SK-N-SH treated with all-trans-retinoic acid at 6 μM for 48 hours (cell line): Measurements from ENCODE around the gene PCARE.

ENCODE experiments used
- ATAC-seq: fragments of 200-7000 bp; cut with Tn5 transposase; 3 replicates; pipeline ENCODE4 v1.9.1; 2020; ENCODE audit warnings: mild to moderate bottlenecking, moderate library complexity
- ARNTL ChIP-seq: fragments of 450-650 bp; formaldehyde crosslinking; IDR thresholded peaks from 2 replicates; pipeline ENCODE4 v1.5.0; 2020; ENCODE audit warnings: low read depth, mild to moderate bottlenecking, moderate library complexity, borderline replicate concordance
- BACH2 ChIP-seq: fragments of 250-450 bp; sonication (Bioruptor Pico); IDR thresholded peaks from 2 replicates; pipeline ENCODE4 v1.9.0; 2021; ENCODE audit warnings: mild to moderate bottlenecking, borderline replicate concordance
- CSDC2 ChIP-seq: fragments of 250-450 bp; sonication (Bioruptor Pico); IDR thresholded peaks from 2 replicates; pipeline ENCODE4 v1.5.0; 2020; ENCODE audit warnings: mild to moderate bottlenecking, moderate library complexity
- GLIS3 ChIP-seq: fragments of 250-450 bp; sonication (Bioruptor Pico); IDR thresholded peaks from 2 replicates; pipeline ENCODE4 v1.5.0; 2020; ENCODE audit warnings: mild to moderate bottlenecking, moderate library complexity
- ISL1 ChIP-seq: fragments of 250-450 bp; sonication (Bioruptor Pico); IDR thresholded peaks from 2 replicates; pipeline ENCODE4 v2.1.2; 2022; ENCODE audit warnings: mild to moderate bottlenecking, moderate library complexity
- OSR1 ChIP-seq: fragments of 250-450 bp; sonication (Bioruptor Pico); IDR thresholded peaks from 2 replicates; pipeline ENCODE4 v1.8.0; 2022; ENCODE audit warnings: moderate library complexity, mild to moderate bottlenecking, inconsistent platforms
- POU6F1 ChIP-seq: fragments of 250-450 bp; sonication (Bioruptor Pico); IDR thresholded peaks from 2 replicates; pipeline ENCODE4 v1.8.0; 2021; ENCODE audit warnings: low read depth, mild to moderate bottlenecking, moderate library complexity, borderline replicate concordance
- RARB ChIP-seq: fragments of 250-450 bp; sonication (Bioruptor Pico); IDR thresholded peaks from 2 replicates; pipeline ENCODE4 v1.8.0; 2021; ENCODE audit warnings: mild to moderate bottlenecking, moderate library complexity
- SNAI2 ChIP-seq: fragments of 250-450 bp; sonication (Bioruptor Pico); IDR thresholded peaks from 2 replicates; pipeline ENCODE4 v1.5.0; 2020; ENCODE audit warnings: mild to moderate bottlenecking, moderate library complexity
- TCF4 ChIP-seq: fragments of 250-450 bp; sonication (Bioruptor Pico); IDR thresholded peaks from 2 replicates; pipeline ENCODE4 v1.8.0; 2021; ENCODE audit warnings: mild to moderate bottlenecking, moderate library complexity, borderline replicate concordance
- TOX ChIP-seq: fragments of 250-450 bp; sonication (Bioruptor Pico); IDR thresholded peaks from 2 replicates; pipeline ENCODE4 v1.8.0; 2021; ENCODE audit warnings: mild to moderate bottlenecking, moderate library complexity, borderline replicate concordance
- TSHZ2 ChIP-seq: fragments of 250-450 bp; sonication (Bioruptor Pico); IDR thresholded peaks from 2 replicates; pipeline ENCODE4 v1.5.0; 2020; ENCODE audit warnings: mild to moderate bottlenecking, moderate library complexity
- ZC3H10 ChIP-seq: fragments of 250-450 bp; sonication (Bioruptor Pico); IDR thresholded peaks from 2 replicates; pipeline ENCODE4 v1.5.1; 2021; ENCODE audit warnings: mild to moderate bottlenecking, moderate library complexity
- ZFP3 ChIP-seq: fragments of 250-450 bp; sonication (Bioruptor Pico); IDR thresholded peaks from 2 replicates; pipeline ENCODE4 v1.5.0; 2020; ENCODE audit warnings: mild to moderate bottlenecking, moderate library complexity
- ZFP30 ChIP-seq: fragments of 450-650 bp; formaldehyde crosslinking; IDR thresholded peaks from 2 replicates; pipeline ENCODE4 v1.5.0; 2022; ENCODE audit warnings: mild to moderate bottlenecking, moderate library complexity
- ZNF565 ChIP-seq: fragments of 450-650 bp; formaldehyde crosslinking; conservative IDR thresholded peaks from 2 replicates; pipeline ENCODE4 v1.5.0; 2020; ENCODE audit warnings: low read depth, mild to moderate bottlenecking, moderate library complexity
- ZNF70 ChIP-seq: fragments of 450-650 bp; formaldehyde crosslinking; IDR thresholded peaks from 2 replicates; pipeline ENCODE4 v1.5.0; 2020; ENCODE audit warnings: mild to moderate bottlenecking, moderate library complexity
- ZNF8 ChIP-seq: fragments of 450-650 bp; formaldehyde crosslinking; IDR thresholded peaks from 2 replicates; pipeline ENCODE4 v1.5.0; 2020; ENCODE audit warnings: mild to moderate bottlenecking, moderate library complexity
- TF ChIP-seq, protein P1 (sequence below): fragments of 250-450 bp; sonication (Bioruptor Pico); IDR thresholded peaks from 2 replicates; pipeline ENCODE4 v1.8.0; 2020; ENCODE audit warnings: mild to moderate bottlenecking, moderate library complexity, borderline replicate concordance

PCARE gene

GRCh38 chr2:29114946-29115609 is 40.8 kb upstream of the PCARE start, which contains the start of gene CLIP4:
Gene CLIP4, plus strand, starts transcription at chr2:29115415. Its CDS starts 5,974 bp downstream, at chr2:29121389.
- TF ChIP-seq CSDC2 (CRISPR knock-in tag) = no peak
- no peak for TF ChIP-seq TCF4 (CRISPR knock-in tag)
- TF ChIP-seq RARB = no peak
- TF ChIP-seq ARNTL (CRISPR knock-in tag) = no peak
- TF ChIP-seq ZC3H10 = no peak
- no peak for TF ChIP-seq GLIS3 (CRISPR knock-in tag)
- peak; percentile 62 for ATAC-seq

- TF ChIP-seq ZFP30 (CRISPR knock-in tag) (no peak), OSR1 (no peak), TSHZ2 (CRISPR knock-in tag) (no peak), POU6F1 (CRISPR knock-in tag) (no peak), CSDC2 (CRISPR knock-in tag) (no peak), TOX (CRISPR knock-in tag) (no peak), ZNF70 (no peak), BACH2 (CRISPR knock-in tag) (no peak), TCF4 (CRISPR knock-in tag) (no peak), GLIS3 (CRISPR knock-in tag) (no peak)
- ATAC-seq = no peak; the same call in 2 of the 3 replicates
Measured at GRCh38 chr2:29114586-29114945, 40.2 kb upstream of the PCARE start.

- TF ChIP-seq OSR1 (no peak), ISL1 (CRISPR knock-in tag) (no peak), TSHZ2 (CRISPR knock-in tag) (peak; percentile 78), TCF4 (CRISPR knock-in tag) (peak; percentile 76; the same call in 1 of the 2 replicates), GLIS3 (CRISPR knock-in tag) (no peak), ZNF70 (peak; percentile 75), ZC3H10 (no peak), SNAI2 (0 out of 2 replicates have a peak, but pooled peaks have one; percentile 5), ZFP3 (CRISPR knock-in tag) (peak; percentile 54; the same call in 1 of the 2 replicates)
- ATAC-seq = no peak
Measured at GRCh38 chr2:29113891-29114321, 39.6 kb upstream of the PCARE start.

- ATAC-seq = no peak
- TF ChIP-seq TCF4 (CRISPR knock-in tag) (no peak), ZNF565 (CRISPR knock-in tag) (no peak), ZC3H10 (no peak), ZNF8 (CRISPR knock-in tag) (no peak), OSR1 (no peak), CSDC2 (CRISPR knock-in tag) (no peak), ZFP30 (CRISPR knock-in tag) (no peak), RARB (no peak)
- TF ChIP-seq, protein P1, sequence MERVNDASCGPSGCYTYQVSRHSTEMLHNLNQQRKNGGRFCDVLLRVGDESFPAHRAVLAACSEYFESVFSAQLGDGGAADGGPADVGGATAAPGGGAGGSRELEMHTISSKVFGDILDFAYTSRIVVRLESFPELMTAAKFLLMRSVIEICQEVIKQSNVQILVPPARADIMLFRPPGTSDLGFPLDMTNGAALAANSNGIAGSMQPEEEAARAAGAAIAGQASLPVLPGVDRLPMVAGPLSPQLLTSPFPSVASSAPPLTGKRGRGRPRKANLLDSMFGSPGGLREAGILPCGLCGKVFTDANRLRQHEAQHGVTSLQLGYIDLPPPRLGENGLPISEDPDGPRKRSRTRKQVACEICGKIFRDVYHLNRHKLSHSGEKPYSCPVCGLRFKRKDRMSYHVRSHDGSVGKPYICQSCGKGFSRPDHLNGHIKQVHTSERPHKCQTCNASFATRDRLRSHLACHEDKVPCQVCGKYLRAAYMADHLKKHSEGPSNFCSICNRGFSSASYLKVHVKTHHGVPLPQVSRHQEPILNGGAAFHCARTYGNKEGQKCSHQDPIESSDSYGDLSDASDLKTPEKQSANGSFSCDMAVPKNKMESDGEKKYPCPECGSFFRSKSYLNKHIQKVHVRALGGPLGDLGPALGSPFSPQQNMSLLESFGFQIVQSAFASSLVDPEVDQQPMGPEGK = no peak
Measured at GRCh38 chr2:29113027-29113686, 38.8 kb upstream of the PCARE start.
